ENCODE data around the gene LHFPL4.
A peak's percentile ranks its signal among the peaks of the same experiment; 100 is the strongest.

The LHFPL4 gene

DNA sequence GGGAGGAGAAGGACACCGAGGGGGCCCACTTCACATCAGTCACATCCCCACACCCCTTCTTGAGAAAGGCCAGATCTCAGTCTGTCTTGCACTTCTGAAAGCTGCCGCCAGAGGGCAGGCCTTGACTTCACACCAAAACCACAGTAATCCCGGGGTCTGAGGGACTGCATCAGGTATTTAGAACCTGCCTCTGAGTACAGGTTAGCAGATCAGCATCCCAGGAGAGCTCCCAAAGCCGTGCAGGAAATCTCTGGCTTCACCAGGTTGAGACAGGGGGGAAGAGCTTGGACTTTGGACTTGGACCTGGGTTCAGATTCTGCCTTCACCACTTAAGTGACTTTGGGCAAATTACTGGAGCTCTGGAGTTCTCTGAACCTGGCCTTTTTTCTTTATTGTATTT, 50.3 kb downstream of the LHFPL4 start:
- TF ChIP-seq, protein P1, sequence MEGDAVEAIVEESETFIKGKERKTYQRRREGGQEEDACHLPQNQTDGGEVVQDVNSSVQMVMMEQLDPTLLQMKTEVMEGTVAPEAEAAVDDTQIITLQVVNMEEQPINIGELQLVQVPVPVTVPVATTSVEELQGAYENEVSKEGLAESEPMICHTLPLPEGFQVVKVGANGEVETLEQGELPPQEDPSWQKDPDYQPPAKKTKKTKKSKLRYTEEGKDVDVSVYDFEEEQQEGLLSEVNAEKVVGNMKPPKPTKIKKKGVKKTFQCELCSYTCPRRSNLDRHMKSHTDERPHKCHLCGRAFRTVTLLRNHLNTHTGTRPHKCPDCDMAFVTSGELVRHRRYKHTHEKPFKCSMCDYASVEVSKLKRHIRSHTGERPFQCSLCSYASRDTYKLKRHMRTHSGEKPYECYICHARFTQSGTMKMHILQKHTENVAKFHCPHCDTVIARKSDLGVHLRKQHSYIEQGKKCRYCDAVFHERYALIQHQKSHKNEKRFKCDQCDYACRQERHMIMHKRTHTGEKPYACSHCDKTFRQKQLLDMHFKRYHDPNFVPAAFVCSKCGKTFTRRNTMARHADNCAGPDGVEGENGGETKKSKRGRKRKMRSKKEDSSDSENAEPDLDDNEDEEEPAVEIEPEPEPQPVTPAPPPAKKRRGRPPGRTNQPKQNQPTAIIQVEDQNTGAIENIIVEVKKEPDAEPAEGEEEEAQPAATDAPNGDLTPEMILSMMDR (IDR thresholded peaks at IDR 0.05; ENCODE audit: insufficient read depth, low read length), result peak; percentile 94
- no peak for TF ChIP-seq SPI1 (IDR thresholded peaks at IDR 0.05; ENCODE audit: borderline replicate concordance, low read depth)
- no peak for TF ChIP-seq GABPA (IDR thresholded peaks at IDR 0.05; ENCODE audit: low read depth)
- TF ChIP-seq, protein P2, sequence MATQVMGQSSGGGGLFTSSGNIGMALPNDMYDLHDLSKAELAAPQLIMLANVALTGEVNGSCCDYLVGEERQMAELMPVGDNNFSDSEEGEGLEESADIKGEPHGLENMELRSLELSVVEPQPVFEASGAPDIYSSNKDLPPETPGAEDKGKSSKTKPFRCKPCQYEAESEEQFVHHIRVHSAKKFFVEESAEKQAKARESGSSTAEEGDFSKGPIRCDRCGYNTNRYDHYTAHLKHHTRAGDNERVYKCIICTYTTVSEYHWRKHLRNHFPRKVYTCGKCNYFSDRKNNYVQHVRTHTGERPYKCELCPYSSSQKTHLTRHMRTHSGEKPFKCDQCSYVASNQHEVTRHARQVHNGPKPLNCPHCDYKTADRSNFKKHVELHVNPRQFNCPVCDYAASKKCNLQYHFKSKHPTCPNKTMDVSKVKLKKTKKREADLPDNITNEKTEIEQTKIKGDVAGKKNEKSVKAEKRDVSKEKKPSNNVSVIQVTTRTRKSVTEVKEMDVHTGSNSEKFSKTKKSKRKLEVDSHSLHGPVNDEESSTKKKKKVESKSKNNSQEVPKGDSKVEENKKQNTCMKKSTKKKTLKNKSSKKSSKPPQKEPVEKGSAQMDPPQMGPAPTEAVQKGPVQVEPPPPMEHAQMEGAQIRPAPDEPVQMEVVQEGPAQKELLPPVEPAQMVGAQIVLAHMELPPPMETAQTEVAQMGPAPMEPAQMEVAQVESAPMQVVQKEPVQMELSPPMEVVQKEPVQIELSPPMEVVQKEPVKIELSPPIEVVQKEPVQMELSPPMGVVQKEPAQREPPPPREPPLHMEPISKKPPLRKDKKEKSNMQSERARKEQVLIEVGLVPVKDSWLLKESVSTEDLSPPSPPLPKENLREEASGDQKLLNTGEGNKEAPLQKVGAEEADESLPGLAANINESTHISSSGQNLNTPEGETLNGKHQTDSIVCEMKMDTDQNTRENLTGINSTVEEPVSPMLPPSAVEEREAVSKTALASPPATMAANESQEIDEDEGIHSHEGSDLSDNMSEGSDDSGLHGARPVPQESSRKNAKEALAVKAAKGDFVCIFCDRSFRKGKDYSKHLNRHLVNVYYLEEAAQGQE (IDR thresholded peaks at IDR 0.05; ENCODE audit: insufficient replicate concordance, low read depth), result no peak
- TF ChIP-seq POLR2AphosphoS5 (IDR thresholded peaks at IDR 0.05; ENCODE audit: low read depth), result no peak
- Histone ChIP-seq H3K27ac (replicated peaks) (no peak overlapping the region), H3K4me3 (replicated peaks; ENCODE audit: insufficient read depth, low read length) (no peak overlapping the region), H3K27me3 (ENCODE audit: insufficient read depth, poor library complexity, severe bottlenecking) (peaks cover 11% of the 10 kb centered on the region)
- DNase-seq (ENCODE audit: low read depth in 1 of 2, low spot score in 1 of 2), result peak; percentile 16 to 60

DNA sequence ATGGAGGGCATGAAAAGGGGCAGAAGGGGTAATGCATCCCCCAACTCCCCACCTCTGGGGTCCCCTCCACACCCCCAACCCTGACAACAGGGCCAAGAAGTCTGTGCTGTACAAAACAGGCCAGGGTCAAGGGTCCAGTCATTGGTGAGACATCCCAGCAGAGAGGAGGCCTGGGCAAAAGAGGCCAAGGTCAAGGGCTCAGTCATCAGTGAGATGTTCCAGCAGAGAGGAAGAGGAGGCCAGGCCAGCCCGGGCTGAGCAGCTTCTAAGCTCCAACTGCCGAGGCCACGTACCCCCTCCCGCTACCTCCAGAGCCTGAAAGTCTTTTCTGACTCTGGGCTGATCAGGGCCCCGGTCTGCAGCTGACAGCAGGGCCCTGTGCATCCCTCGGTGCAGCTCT, 52.4 kb downstream of the LHFPL4 start:
- no peak for TF ChIP-seq GABPA (IDR thresholded peaks at IDR 0.05; ENCODE audit: low read depth)
- TF ChIP-seq, protein P1 (IDR thresholded peaks at IDR 0.05; ENCODE audit: insufficient read depth, low read length), result no peak
- no peak for TF ChIP-seq POLR2AphosphoS5 (IDR thresholded peaks at IDR 0.05; ENCODE audit: low read depth)
- TF ChIP-seq, protein P2 (IDR thresholded peaks at IDR 0.05; ENCODE audit: insufficient replicate concordance, low read depth), result no peak
- no peak for TF ChIP-seq SPI1 (IDR thresholded peaks at IDR 0.05; ENCODE audit: borderline replicate concordance, low read depth)
- no peak for DNase-seq (ENCODE audit: low read depth in 1 of 2, low spot score in 1 of 2)
- H3K4me3 ChIP-seq (replicated peaks; ENCODE audit: insufficient read depth, low read length), result no peak overlapping the region
- H3K27ac ChIP-seq (replicated peaks), result no peak overlapping the region
- H3K27me3 ChIP-seq (ENCODE audit: insufficient read depth, poor library complexity, severe bottlenecking), result peaks cover 10% of the 10 kb centered on the region

DNA sequence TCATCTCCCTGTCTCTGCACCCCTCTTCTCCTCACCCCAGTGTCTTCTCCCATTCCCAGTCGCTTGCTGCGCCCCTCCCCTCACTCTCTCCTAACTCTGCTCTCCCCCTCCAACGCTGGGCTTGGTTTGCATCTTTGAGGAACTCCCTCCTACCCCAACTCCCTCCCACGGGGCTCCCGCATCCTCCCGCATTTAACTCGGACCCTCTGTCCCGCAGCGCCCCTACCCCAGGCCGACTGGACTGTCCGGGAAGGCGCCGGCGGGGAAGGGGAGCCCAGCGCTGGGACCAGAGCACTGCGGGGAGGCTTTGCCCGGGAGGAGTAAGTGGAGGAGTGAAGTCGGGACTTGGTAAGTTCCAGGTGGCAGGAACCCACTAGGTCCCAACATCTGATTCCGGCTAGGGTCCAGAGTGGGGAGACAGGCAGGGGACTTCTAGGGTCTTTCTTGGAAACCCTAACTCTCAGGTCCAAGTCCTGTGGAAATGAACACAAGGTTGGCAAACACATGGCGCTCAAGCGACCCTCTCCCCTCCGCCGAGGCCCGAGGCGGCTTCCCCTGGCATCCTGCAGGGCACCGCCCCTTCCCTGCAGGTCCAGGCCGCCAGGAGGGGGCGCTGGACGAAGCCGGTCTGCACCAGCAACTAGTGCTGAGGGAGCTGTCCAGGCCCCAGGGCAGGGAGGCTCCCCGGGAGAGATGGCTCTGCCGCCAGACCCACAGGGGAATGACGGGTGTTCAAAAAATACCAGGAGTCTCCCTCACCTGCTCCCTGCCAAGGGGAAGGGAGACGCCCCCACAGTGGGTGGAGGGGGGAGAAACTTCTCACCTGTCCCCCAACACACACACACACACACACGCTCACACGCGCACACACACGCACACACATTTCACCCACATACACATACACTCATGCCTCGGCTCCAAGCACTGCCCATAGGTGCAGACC, 53.2 kb downstream of the LHFPL4 start:
- Histone ChIP-seq H3K27me3 (ENCODE audit: insufficient read depth, poor library complexity, severe bottlenecking) (peaks cover 10% of the 10 kb centered on the region), H3K27ac (replicated peaks) (no peak overlapping the region), H3K4me3 (replicated peaks; ENCODE audit: insufficient read depth, low read length) (no peak overlapping the region)
- DNase-seq (ENCODE audit: low read depth in 1 of 2, low spot score in 1 of 2), result peak; percentile 24 to 64
- TF ChIP-seq, protein P2 (IDR thresholded peaks at IDR 0.05; ENCODE audit: insufficient replicate concordance, low read depth), result peak; percentile 87
- TF ChIP-seq, protein P1 (IDR thresholded peaks at IDR 0.05; ENCODE audit: insufficient read depth, low read length), result peak; percentile 21
- TF ChIP-seq SPI1 (IDR thresholded peaks at IDR 0.05; ENCODE audit: borderline replicate concordance, low read depth), result no peak
- TF ChIP-seq POLR2AphosphoS5 (IDR thresholded peaks at IDR 0.05; ENCODE audit: low read depth), result no peak
- no peak for TF ChIP-seq GABPA (IDR thresholded peaks at IDR 0.05; ENCODE audit: low read depth)

All from HL-60 (cell line).